Common myeloid progenitor, CD34-positive (primary cell): Measurements from ENCODE around the gene KRT83.
A peak's percentile ranks its signal among the peaks of the same experiment; 100 is the strongest.

Source experiments
- CTCF ChIA-PET: fragments of 350-600 bp; sonication (Branson Sonifier 250); formaldehyde crosslinking; loops from one replicate; lab custom pipeline; 2021; ENCODE audit warnings: antibody characterized with exemption; lab: Charles Lee
- POLR2A ChIA-PET: fragments of 350-600 bp; sonication (Branson Sonifier 250); formaldehyde crosslinking; loops from one replicate; lab custom pipeline; 2021; ENCODE audit warnings: antibody characterized with exemption; lab: Charles Lee
- DNase-seq, 3 donors: peaks; one replicate each; pipeline versions ENCODE4 v3.0.0 to v3.0.0-alpha.2; 2013
- H3K27ac ChIP-seq, 2 experiments: 1 replicate in 1 of 2; 2 replicates in 1 of 2; pipeline ENCODE4 v1.7.0; 2013; ENCODE audit warnings: inconsistent platforms in 2 of 2, low read length in 2 of 2, mild to moderate bottlenecking in 2 of 2, low read depth in 1 of 2, moderate library complexity in 1 of 2; ENCODE audit not compliant: severe bottlenecking in 2 of 2, insufficient read depth in 1 of 2, poor library complexity in 1 of 2
- H3K27me3 ChIP-seq, 5 experiments: replicated peaks in 2 of 5; 1 replicate in 3 of 5; 2 replicates in 2 of 5; pipeline versions ENCODE4 v1.6.1 to v1.7.0; 2013; ENCODE audit warnings: low read length in 4 of 5, mild to moderate bottlenecking in 2 of 5, moderate library complexity in 2 of 5, inconsistent platforms in 1 of 5; ENCODE audit not compliant: insufficient read depth in 5 of 5, control insufficient read depth in 4 of 5
- H3K36me3 ChIP-seq, 4 experiments: 1 replicate in 2 of 4; 2 replicates in 2 of 4; pipeline versions ENCODE4 v1.6.1 to v1.7.0; 2013; ENCODE audit warnings: low read length in 3 of 4, control low read depth in 1 of 4, mild to moderate bottlenecking in 1 of 4; ENCODE audit not compliant: control insufficient read depth in 4 of 4, insufficient read depth in 4 of 4
- H3K4me1 ChIP-seq, 4 experiments: 1 replicate in 3 of 4; 2 replicates in 1 of 4; pipeline versions ENCODE4 v1.6.1 to v1.7.1; 2013; ENCODE audit warnings: low read length in 3 of 4, mild to moderate bottlenecking in 3 of 4, control low read depth in 1 of 4, inconsistent platforms in 1 of 4, moderate library complexity in 1 of 4; ENCODE audit not compliant: control insufficient read depth in 4 of 4, insufficient read depth in 4 of 4; ENCODE audit errors: control extremely low read depth in 1 of 4
- H3K4me3 ChIP-seq, 7 experiments: 1 replicate in 4 of 7; 2 replicates in 3 of 7; pipeline versions ENCODE4 v1.5.1 to v1.7.0; 2013; ENCODE audit warnings: mild to moderate bottlenecking in 7 of 7, low read length in 6 of 7, moderate library complexity in 6 of 7, inconsistent platforms in 2 of 7, low read depth in 2 of 7, control low read depth in 1 of 7; ENCODE audit not compliant: insufficient read depth in 4 of 7, control insufficient read depth in 1 of 7; ENCODE audit errors: extremely low read depth in 1 of 7
- H3K9me3 ChIP-seq, 5 experiments: 1 replicate in 4 of 5; 2 replicates in 1 of 5; pipeline versions ENCODE4 v1.6.1 to v1.7.1; 2013; ENCODE audit warnings: low read length in 4 of 5, mild to moderate bottlenecking in 2 of 5, inconsistent platforms in 1 of 5, low read depth in 1 of 5, moderate library complexity in 1 of 5; ENCODE audit not compliant: control insufficient read depth in 4 of 5, insufficient read depth in 2 of 5; ENCODE audit errors: control extremely low read depth in 1 of 5
- WGBS: methylation state at CpG from one replicate; pipeline ENCODE4 v1.1.5; 2013; ENCODE audit not compliant: insufficient coverage; 5-methylcytosine and 5-hydroxymethylcytosine counted together

KRT83 gene

DNA sequence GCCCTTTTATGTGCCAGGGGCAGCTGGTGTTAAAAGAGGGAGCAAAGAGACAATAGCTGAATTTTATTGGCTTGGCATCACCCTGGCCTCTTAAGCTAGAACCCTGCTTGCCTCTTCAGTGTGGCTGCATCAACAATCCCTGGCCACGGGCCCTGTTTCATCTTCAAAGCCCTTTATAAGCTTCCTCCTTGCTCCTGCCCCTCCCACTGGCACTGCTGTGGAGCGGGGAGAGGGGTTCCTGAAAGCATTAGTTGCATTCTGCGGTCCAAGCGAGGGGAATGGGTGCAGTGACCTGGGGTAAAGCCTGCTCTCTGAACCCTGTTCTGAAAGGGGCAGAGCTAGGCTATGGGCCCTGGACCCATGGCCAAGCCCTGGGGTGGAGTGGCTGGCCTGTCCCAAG lies 220 bp upstream of the KRT83 start:
- Histone ChIP-seq H3K9me3 (no peaks in the 10 kb centered on the region), H3K4me3 (no peak overlapping the region), H3K36me3 (no peaks in the 10 kb centered on the region), H3K27me3 (peaks cover 2 to 39% (median 15%) of the 10 kb centered on the region in 5 experiments), H3K4me1 (no peaks in the 10 kb centered on the region), H3K27ac (no peak overlapping the region)
- 82% methylated on average over 4 of the region's 4 CpGs for WGBS
- no peak for DNase-seq
- CTCF ChIA-PET: interaction anchor here (0.7 to 12.8 kb wide), 4 partner anchors 12 to 549 kb away, joined by 3 to 151 read pairs (median 4); no protein-coding TSS in a partner anchor
- POLR2A ChIA-PET: no interaction called here

DNA sequence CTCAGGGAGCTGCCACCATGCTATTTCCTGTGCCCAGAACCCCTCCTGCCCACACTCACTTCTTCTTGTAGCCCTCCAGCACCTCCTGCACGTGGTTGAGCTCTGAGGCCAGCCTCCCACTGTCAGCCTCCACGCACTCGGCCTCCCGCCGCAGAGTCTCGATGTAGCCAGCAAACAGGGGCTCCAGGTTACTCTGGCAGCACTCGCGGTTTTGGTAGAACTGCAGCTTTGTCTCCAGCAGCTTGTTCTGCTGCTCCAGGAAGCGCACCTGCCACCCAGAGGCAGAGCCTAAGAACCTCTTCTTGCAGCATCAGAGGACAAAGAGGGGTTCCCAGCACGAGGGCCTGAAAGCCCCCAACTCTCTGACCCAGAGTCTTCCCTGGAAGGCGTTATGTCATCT lies 2.1 kb downstream of the KRT83 start:
- Histone ChIP-seq H3K27ac (no peak overlapping the region), H3K9me3 (no peaks in the 10 kb centered on the region), H3K36me3 (no peaks in the 10 kb centered on the region), H3K4me1 (no peaks in the 10 kb centered on the region), H3K4me3 (no peak overlapping the region), H3K27me3 (peaks cover 2 to 41% (median 12%) of the 10 kb centered on the region in 5 experiments)
- peak; percentile 16 to 66 (median 61) for DNase-seq
- CTCF ChIA-PET: interaction anchor here (0.9 to 12.8 kb wide), 15 partner anchors 9 to 105 kb away, joined by 3 to 151 read pairs (median 4); no protein-coding TSS in a partner anchor
- 77% methylated on average over 10 of the region's 11 CpGs for WGBS
- POLR2A ChIA-PET: no interaction called here

DNA sequence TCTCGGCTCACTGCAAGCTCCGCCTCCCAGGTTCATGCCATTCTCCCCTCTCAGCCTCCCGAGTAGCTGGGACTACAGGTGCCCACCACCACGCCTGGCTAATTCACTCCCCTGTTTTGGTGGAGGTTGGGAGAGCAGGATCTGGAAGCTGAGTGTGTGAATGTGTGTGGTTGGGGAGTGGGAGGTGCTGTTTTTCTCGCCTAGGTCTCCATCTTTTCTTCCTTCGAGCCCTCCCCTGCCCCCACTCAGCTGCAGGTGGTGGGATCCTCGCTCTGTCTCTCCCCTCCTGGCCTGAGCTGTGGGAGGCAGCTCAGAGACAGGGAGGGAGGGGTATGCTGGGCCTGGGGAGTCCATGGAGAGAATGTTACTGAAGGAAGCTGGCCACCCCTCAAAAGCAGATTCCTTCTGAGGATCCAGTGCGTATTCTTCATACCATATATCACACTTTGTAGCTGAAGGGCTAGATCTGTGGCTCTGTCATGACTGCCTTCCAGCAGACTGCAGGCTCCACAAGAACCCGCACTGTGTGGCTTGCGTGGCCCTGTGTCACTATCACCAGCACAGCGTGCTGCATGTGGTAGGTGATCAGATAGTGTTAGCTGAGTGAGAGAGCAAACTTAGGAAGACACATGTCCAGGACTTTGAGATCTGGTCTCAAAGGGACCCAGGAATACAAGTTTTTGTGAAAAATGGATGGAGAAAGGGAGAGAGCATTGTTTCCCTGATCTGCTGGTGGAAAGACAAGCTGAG lies 2.8 kb downstream of the KRT83 start:
- ChIA-PET CTCF (interaction anchor here (0.7 to 12.8 kb wide), 16 partner anchors 9 to 105 kb away, joined by 3 to 151 read pairs (median 4); no protein-coding TSS in a partner anchor), POLR2A (no interaction called here)
- Histone ChIP-seq H3K9me3 (no peaks in the 10 kb centered on the region), H3K27me3 (peaks cover 2 to 45% (median 12%) of the 10 kb centered on the region in 5 experiments), H3K36me3 (no peaks in the 10 kb centered on the region), H3K4me1 (no peaks in the 10 kb centered on the region), H3K4me3 (no peak overlapping the region), H3K27ac (no peak overlapping the region)
- no peak for DNase-seq
- WGBS: 100% methylated on average over 4 of the region's 11 CpGs

DNA sequence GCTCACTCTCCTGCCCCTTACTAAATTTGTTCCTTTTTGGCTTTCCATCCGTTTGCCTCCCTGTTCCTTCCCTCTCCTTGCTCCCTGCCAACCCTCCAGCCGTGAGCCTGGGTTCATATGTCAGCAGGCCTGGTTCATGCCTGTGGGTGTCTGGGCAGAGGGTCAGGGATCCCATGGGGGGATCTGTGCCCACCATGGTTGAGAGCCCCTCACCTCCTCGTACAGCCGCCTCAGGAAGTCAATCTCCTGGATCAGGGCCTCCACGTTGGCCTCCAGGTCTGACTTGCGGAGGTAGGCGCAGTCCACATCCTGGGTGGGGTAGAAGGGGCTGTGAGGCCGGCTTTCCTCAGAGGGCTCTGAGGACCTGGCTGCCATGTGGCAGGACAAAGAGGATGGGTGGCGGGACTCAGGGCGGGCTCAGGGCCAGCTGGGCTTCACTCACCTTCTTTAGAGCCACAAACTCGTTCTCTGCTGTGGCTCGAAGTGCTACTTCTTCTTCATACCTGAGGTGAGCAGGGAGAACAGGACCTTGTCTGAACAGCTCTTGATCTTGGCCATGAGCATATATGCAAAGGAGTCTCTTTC lies 3.6 kb downstream of the KRT83 start:
- CTCF ChIA-PET: interaction anchor here (0.7 to 12.8 kb wide), 9 partner anchors 9 to 69 kb away, joined by 3 to 151 read pairs (median 4); no protein-coding TSS in a partner anchor

DNA sequence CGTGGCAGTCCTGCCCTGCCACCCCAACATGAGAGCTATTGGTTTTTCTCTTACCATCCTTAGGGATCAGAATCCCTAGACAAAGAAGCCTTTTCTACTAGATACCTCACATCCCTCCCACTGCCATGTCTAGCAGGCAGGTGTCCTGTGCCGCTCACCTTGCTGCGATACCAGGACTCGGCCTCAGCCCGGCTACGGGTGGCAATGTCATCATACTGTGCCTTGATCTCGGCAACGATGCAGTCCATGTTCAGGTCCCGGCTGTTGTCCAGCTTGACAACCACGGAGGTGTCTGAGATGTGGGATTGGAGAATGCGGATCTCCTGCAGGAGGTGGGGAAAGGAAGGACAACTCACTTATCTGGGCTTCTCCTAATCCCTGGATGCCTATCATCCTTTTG lies 4.5 kb downstream of the KRT83 start:
- H3K4me1 ChIP-seq: no peaks in the 10 kb centered on the region
- peaks cover 0 to 40% (median 17%) of the 10 kb centered on the region in 5 experiments for H3K27me3 ChIP-seq
- ChIA-PET CTCF (interaction anchor here (0.9 to 3.0 kb wide), 9 partner anchors 10 to 64 kb away, joined by 3 to 42 read pairs (median 5); partner anchors contain the start of gene KRT85), POLR2A (no interaction called here)
- no peaks in the 10 kb centered on the region for H3K9me3 ChIP-seq
- DNase-seq: no peak
- WGBS: 98% methylated on average over 11 of the region's 11 CpGs
- H3K36me3 ChIP-seq: no peaks in the 10 kb centered on the region
- H3K4me3 ChIP-seq: no peak overlapping the region
- H3K27ac ChIP-seq: no peak overlapping the region

More for the DNA sequence above, 3.6 kb downstream of the KRT83 start:
- POLR2A ChIA-PET: no interaction called here
- Histone ChIP-seq H3K9me3 (no peaks in the 10 kb centered on the region), H3K4me3 (no peak overlapping the region), H3K27me3 (peaks cover 0 to 42% (median 13%) of the 10 kb centered on the region in 5 experiments), H3K27ac (no peak overlapping the region), H3K4me1 (no peaks in the 10 kb centered on the region), H3K36me3 (no peaks in the 10 kb centered on the region)
- 94% methylated on average over 8 of the region's 12 CpGs for WGBS
- DNase-seq: no peak

DNA sequence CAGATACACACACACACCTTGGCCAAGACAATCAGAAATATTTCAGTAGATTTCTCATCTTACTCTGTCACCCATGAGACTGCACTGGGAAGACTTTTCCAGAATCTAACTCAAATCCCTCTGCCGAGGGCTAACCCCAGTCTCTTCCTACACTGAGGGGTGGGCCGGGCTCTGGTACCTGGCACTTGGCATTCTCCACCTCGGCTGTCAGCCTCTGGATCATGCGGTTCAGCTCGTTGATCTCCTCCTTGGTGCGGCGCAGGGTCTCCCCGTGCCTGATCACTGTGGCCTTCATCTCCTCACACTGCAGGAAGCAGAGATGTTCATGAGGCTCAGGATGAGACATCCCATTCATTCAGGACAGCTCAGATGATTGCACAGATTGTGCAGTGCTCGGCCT lies 4.9 kb downstream of the KRT83 start:
- Histone ChIP-seq H3K27me3 (peaks cover 0 to 40% (median 17%) of the 10 kb centered on the region in 5 experiments), H3K9me3 (no peaks in the 10 kb centered on the region), H3K27ac (no peak overlapping the region), H3K36me3 (no peaks in the 10 kb centered on the region), H3K4me3 (no peak overlapping the region), H3K4me1 (no peaks in the 10 kb centered on the region)
- ChIA-PET POLR2A (no interaction called here), CTCF (interaction anchor here (0.9 to 3.0 kb wide), 10 partner anchors 9 to 159 kb away, joined by 3 to 42 read pairs (median 4); partner anchors contain the start of gene KRT85)
- no peak for DNase-seq
- WGBS: 99% methylated on average over 7 of the region's 9 CpGs
